HEK293T (cell line): Measurements from ENCODE around the gene OPCML.

Experiments used
- CTCF ChIA-PET: fragments of 350-600 bp; formaldehyde crosslinking; extraction: SDS; loops from one replicate; lab custom pipeline; 2021; ENCODE audit warnings: antibody characterized with exemption, inconsistent platforms; lab: Yijun Ruan, JAX
- POLR2A ChIA-PET: fragments of 350-600 bp; formaldehyde crosslinking; extraction: SDS; loops from one replicate; lab custom pipeline; 2020; ENCODE audit warnings: antibody characterized with exemption, inconsistent platforms; lab: Yijun Ruan, JAX
- DNase-seq: peaks from one replicate; pipeline ENCODE4 v3.0.0; 2012; ENCODE audit warnings: mixed read lengths; ENCODE audit errors: extremely low spot score
- ARNT ChIP-seq: fragments of 450-650 bp; IDR thresholded peaks from 2 replicates; pipeline ENCODE4 v1.6.1; 2017; ENCODE audit warnings: mild to moderate bottlenecking
- BHLHE40 ChIP-seq: fragments of 450-650 bp; IDR thresholded peaks from 2 replicates; pipeline ENCODE4 v1.6.1; 2016; ENCODE audit warnings: mild to moderate bottlenecking, moderate library complexity, borderline replicate concordance
- CTBP1 ChIP-seq: fragments of 450-650 bp; IDR thresholded peaks from 2 replicates; pipeline ENCODE4 v1.6.1; 2016; ENCODE audit warnings: borderline replicate concordance
- ELF4 ChIP-seq: fragments of 450-650 bp; IDR thresholded peaks from 2 replicates; pipeline ENCODE4 v1.6.1; 2017; ENCODE audit warnings: antibody characterized with exemption
- FOXA1 ChIP-seq: fragments of 450-650 bp; IDR thresholded peaks from 2 replicates; pipeline ENCODE4 v1.6.1; 2016; ENCODE audit warnings: mild to moderate bottlenecking
- FOXK2 ChIP-seq: fragments of 450-650 bp; IDR thresholded peaks from 2 replicates; pipeline ENCODE4 v1.6.1; 2016; ENCODE audit warnings: mild to moderate bottlenecking
- FOXM1 ChIP-seq: fragments of 450-650 bp; IDR thresholded peaks from 2 replicates; pipeline ENCODE4 v1.6.1; 2017; ENCODE audit warnings: mild to moderate bottlenecking, borderline replicate concordance
- HDGF ChIP-seq: fragments of 450-650 bp; IDR thresholded peaks from 2 replicates; pipeline ENCODE4 v1.6.1; 2017; ENCODE audit warnings: antibody characterized with exemption, borderline replicate concordance
- L3MBTL2 ChIP-seq: fragments of 450-650 bp; conservative IDR thresholded peaks from 2 replicates; pipeline ENCODE4 v1.6.1; 2016; ENCODE audit warnings: mild to moderate bottlenecking
- LEF1 ChIP-seq: fragments of 450-650 bp; IDR thresholded peaks from 2 replicates; pipeline ENCODE4 v1.6.1; 2017; ENCODE audit warnings: mild to moderate bottlenecking, borderline replicate concordance
- NFRKB ChIP-seq: fragments of 450-650 bp; IDR thresholded peaks from 2 replicates; pipeline ENCODE4 v1.6.1; 2016; ENCODE audit warnings: mild to moderate bottlenecking, moderate library complexity
- PKNOX1 ChIP-seq: fragments of 450-650 bp; IDR thresholded peaks from 2 replicates; pipeline ENCODE4 v1.6.1; 2016
- SP1 ChIP-seq: fragments of 450-650 bp; IDR thresholded peaks from 2 replicates; pipeline ENCODE4 v1.6.1; 2017
- SUZ12 ChIP-seq: fragments of 450-650 bp; IDR thresholded peaks from 2 replicates; pipeline ENCODE4 v1.6.1; 2016; ENCODE audit warnings: mild to moderate bottlenecking
- TARDBP ChIP-seq: fragments of 450-650 bp; IDR thresholded peaks from 2 replicates; pipeline ENCODE4 v1.6.1; 2016
- ZNF384 ChIP-seq: fragments of 450-650 bp; IDR thresholded peaks from 2 replicates; pipeline ENCODE4 v1.6.1; 2016

Gene OPCML

GRCh38 chr11:132427611-132428010 is 1104.7 kb downstream of the OPCML start:
- ChIA-PET POLR2A (no interaction called here), CTCF (no interaction called here)
- DNase-seq, result no peak
- TF ChIP-seq SP1, result no peak
- no peak for TF ChIP-seq NFRKB
- TF ChIP-seq FOXM1, result no peak
- no peak for TF ChIP-seq HDGF

GRCh38 chr11:132424433-132424832 is 1107.9 kb downstream of the OPCML start:
- POLR2A ChIA-PET, result no interaction called here
- TF ChIP-seq ZNF384, result no peak
- no peak for TF ChIP-seq BHLHE40
- no peak for TF ChIP-seq FOXA1
- no peak for TF ChIP-seq TARDBP
- no peak for TF ChIP-seq L3MBTL2
- no peak for TF ChIP-seq ELF4
- TF ChIP-seq NFRKB, result no peak
- TF ChIP-seq CTBP1, result no peak
- no peak for TF ChIP-seq LEF1
- CTCF ChIA-PET, result no interaction called here

GRCh38 chr11:132423266-132423665 is 1109.0 kb downstream of the OPCML start:
- ChIA-PET POLR2A (no interaction called here), CTCF (no interaction called here)
- no peak for TF ChIP-seq CTBP1
- TF ChIP-seq HDGF, result no peak
- no peak for TF ChIP-seq FOXK2
- no peak for TF ChIP-seq FOXA1
- TF ChIP-seq SUZ12, result no peak
- no peak for TF ChIP-seq L3MBTL2
- TF ChIP-seq LEF1, result no peak
- DNase-seq, result no peak

More at GRCh38 chr11:132424433-132424832, 1107.9 kb downstream of the OPCML start:
- DNase-seq, result no peak

GRCh38 chr11:132422722-132423121 is 1109.6 kb downstream of the OPCML start:
- no peak for TF ChIP-seq ARNT
- TF ChIP-seq FOXK2, result no peak
- no peak for TF ChIP-seq BHLHE40
- TF ChIP-seq SP1, result no peak
- no peak for TF ChIP-seq L3MBTL2
- no peak for TF ChIP-seq ZNF384
- no peak for TF ChIP-seq NFRKB
- TF ChIP-seq SUZ12, result no peak
- no peak for TF ChIP-seq LEF1
- TF ChIP-seq TARDBP, result no peak
- CTCF ChIA-PET, result no interaction called here
- POLR2A ChIA-PET, result no interaction called here
- DNase-seq, result no peak

GRCh38 chr11:132421555-132421954 is 1110.7 kb downstream of the OPCML start:
- CTCF ChIA-PET, result no interaction called here
- no peak for TF ChIP-seq ZNF384
- no peak for TF ChIP-seq HDGF
- TF ChIP-seq FOXA1, result no peak
- no peak for TF ChIP-seq SUZ12
- no peak for TF ChIP-seq L3MBTL2
- no peak for TF ChIP-seq ARNT
- TF ChIP-seq CTBP1, result no peak
- no peak for TF ChIP-seq ELF4
- no peak for TF ChIP-seq PKNOX1
- no peak for TF ChIP-seq TARDBP
- no peak for TF ChIP-seq SP1
- TF ChIP-seq FOXM1, result no peak
- TF ChIP-seq BHLHE40, result no peak
- POLR2A ChIA-PET, result no interaction called here

GRCh38 chr11:132414451-132414850 is 1117.8 kb downstream of the OPCML start:
- ChIA-PET POLR2A (no interaction called here), CTCF (no interaction called here)
- no peak for DNase-seq
- TF ChIP-seq ELF4 (no peak), SUZ12 (no peak), FOXK2 (no peak), TARDBP (no peak), ZNF384 (no peak), HDGF (no peak), FOXM1 (no peak), ARNT (no peak), LEF1 (no peak), BHLHE40 (no peak), L3MBTL2 (no peak), PKNOX1 (no peak), FOXA1 (no peak), SP1 (no peak)

More at GRCh38 chr11:132421555-132421954, 1110.7 kb downstream of the OPCML start:
- no peak for DNase-seq

- DNase-seq, result no peak
- POLR2A ChIA-PET, result no interaction called here
- CTCF ChIA-PET, result no interaction called here
- TF ChIP-seq LEF1 (no peak), ELF4 (no peak), ZNF384 (no peak), BHLHE40 (no peak)
Measured at GRCh38 chr11:132410383-132410782, 1121.9 kb downstream of the OPCML start.
